Measurements from ENCODE around the gene CSMD2.

CSMD2 gene

GRCh38 chr1:33507661-33508060, 657.4 kb downstream of the CSMD2 start:
- no peak overlapping the region for H3K9ac ChIP-seq (ENCODE audit: low read depth, low read length, poor library complexity, severe bottlenecking)
- H3F3A ChIP-seq (ENCODE audit: low read depth), result no peaks in the 10 kb centered on the region
- H3K4me3 ChIP-seq (ENCODE audit: low read length, poor library complexity, severe bottlenecking), result no peak overlapping the region
- no peaks in the 10 kb centered on the region for H3K9me3 ChIP-seq (ENCODE audit: insufficient read depth, low read depth, low read length)
- H3K9me2 ChIP-seq (replicated peaks; ENCODE audit: low read depth, low read length), result no peaks in the 10 kb centered on the region
- TF ChIP-seq CTCF (conservative IDR thresholded peaks at IDR 0.05; ENCODE audit: low read length) (no peak), EZH2phosphoT487 (IDR thresholded peaks at IDR 0.05; ENCODE audit: borderline replicate concordance) (no peak)
- H3K4me1 ChIP-seq (ENCODE audit: insufficient read depth, low read length, poor library complexity, severe bottlenecking), result no peaks in the 10 kb centered on the region
- H3K36me3 ChIP-seq (ENCODE audit: insufficient read depth, low read length), result no peaks in the 10 kb centered on the region
- H3K79me2 ChIP-seq (ENCODE audit: insufficient read depth, low read length), result no peaks in the 10 kb centered on the region
- H3K4me2 ChIP-seq (ENCODE audit: low read depth, low read length, poor library complexity, severe bottlenecking), result no peak overlapping the region
- H4K20me1 ChIP-seq (ENCODE audit: insufficient read depth, low read length, poor library complexity, severe bottlenecking), result no peaks in the 10 kb centered on the region
- no peak overlapping the region for H2AFZ ChIP-seq (ENCODE audit: low read length)
- no peaks in the 10 kb centered on the region for H3K27me3 ChIP-seq (ENCODE audit: insufficient read depth, low read length, poor library complexity, severe bottlenecking)

DNA sequence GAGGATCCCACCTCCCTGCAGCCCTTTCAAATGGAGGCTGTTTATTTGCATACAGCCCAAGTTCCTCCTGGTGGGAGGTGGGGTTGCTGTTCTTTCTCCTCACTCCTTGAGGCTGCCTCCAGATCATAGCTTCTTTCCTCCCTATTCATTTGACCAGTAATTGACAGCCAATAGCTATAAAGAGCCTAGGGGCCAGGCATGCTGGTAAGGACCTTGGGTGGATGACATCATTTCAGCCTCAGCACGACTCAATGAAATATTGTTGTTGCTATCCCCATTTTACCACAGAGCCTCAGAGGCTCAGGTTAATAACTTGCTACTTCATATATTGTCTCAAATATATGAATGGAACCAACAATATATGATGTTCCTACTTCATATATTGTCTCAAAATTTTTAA, 661.5 kb downstream of the CSMD2 start:
- Histone ChIP-seq H3K4me1 (ENCODE audit: insufficient read depth, low read length, poor library complexity, severe bottlenecking) (no peaks in the 10 kb centered on the region), H3K9ac (ENCODE audit: low read depth, low read length, poor library complexity, severe bottlenecking) (no peak overlapping the region), H3K9me2 (replicated peaks; ENCODE audit: low read depth, low read length) (no peaks in the 10 kb centered on the region), H3K27me3 (ENCODE audit: insufficient read depth, low read length, poor library complexity, severe bottlenecking) (no peaks in the 10 kb centered on the region), H3K4me2 (ENCODE audit: low read depth, low read length, poor library complexity, severe bottlenecking) (no peak overlapping the region), H2AFZ (ENCODE audit: low read length) (no peak overlapping the region), H3K79me2 (ENCODE audit: insufficient read depth, low read length) (no peaks in the 10 kb centered on the region), H3F3A (ENCODE audit: low read depth) (no peaks in the 10 kb centered on the region), H4K20me1 (ENCODE audit: insufficient read depth, low read length, poor library complexity, severe bottlenecking) (no peaks in the 10 kb centered on the region), H3K36me3 (ENCODE audit: insufficient read depth, low read length) (no peaks in the 10 kb centered on the region), H3K4me3 (ENCODE audit: low read length, poor library complexity, severe bottlenecking) (no peak overlapping the region), H3K9me3 (ENCODE audit: insufficient read depth, low read depth, low read length) (no peaks in the 10 kb centered on the region; the same call in 1 of the 2 replicates)
- TF ChIP-seq EZH2phosphoT487 (IDR thresholded peaks at IDR 0.05; ENCODE audit: borderline replicate concordance), result no peak
- TF ChIP-seq CTCF (conservative IDR thresholded peaks at IDR 0.05; ENCODE audit: low read length), result no peak

DNA sequence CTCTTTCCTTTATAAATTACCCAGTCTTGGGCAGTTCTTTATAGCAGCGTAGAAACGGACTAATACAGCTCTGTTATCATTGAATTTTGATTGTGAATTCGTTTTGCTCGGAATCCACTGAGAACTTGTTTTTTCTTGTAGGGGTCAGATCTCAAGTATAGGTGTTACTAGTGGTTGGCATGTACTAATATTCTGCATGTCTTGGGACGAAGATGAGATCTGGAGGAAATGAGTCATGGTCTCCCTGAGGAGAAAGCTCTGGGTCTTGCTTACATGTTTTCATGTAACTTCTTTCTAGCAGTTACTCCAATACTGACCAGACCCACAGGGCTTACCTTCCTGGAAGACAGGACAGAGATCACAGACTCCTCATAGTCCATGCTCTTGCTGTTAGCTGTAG, 662.3 kb downstream of the CSMD2 start:
- Histone ChIP-seq H3K27me3 (ENCODE audit: insufficient read depth, low read length, poor library complexity, severe bottlenecking) (no peaks in the 10 kb centered on the region), H3K79me2 (ENCODE audit: insufficient read depth, low read length) (no peaks in the 10 kb centered on the region), H3K4me3 (ENCODE audit: low read length, poor library complexity, severe bottlenecking) (no peak overlapping the region), H3K36me3 (ENCODE audit: insufficient read depth, low read length) (no peaks in the 10 kb centered on the region), H3K4me1 (ENCODE audit: insufficient read depth, low read length, poor library complexity, severe bottlenecking) (no peaks in the 10 kb centered on the region), H3K4me2 (ENCODE audit: low read depth, low read length, poor library complexity, severe bottlenecking) (no peak overlapping the region), H3K9me3 (ENCODE audit: insufficient read depth, low read depth, low read length) (no peaks in the 10 kb centered on the region; the same call in 1 of the 2 replicates), H3K9ac (ENCODE audit: low read depth, low read length, poor library complexity, severe bottlenecking) (no peak overlapping the region), H3F3A (ENCODE audit: low read depth) (no peaks in the 10 kb centered on the region), H2AFZ (ENCODE audit: low read length) (no peak overlapping the region), H3K9me2 (replicated peaks; ENCODE audit: low read depth, low read length) (no peaks in the 10 kb centered on the region), H4K20me1 (ENCODE audit: insufficient read depth, low read length, poor library complexity, severe bottlenecking) (no peaks in the 10 kb centered on the region)
- no peak for TF ChIP-seq EZH2phosphoT487 (IDR thresholded peaks at IDR 0.05; ENCODE audit: borderline replicate concordance)
- TF ChIP-seq CTCF (conservative IDR thresholded peaks at IDR 0.05; ENCODE audit: low read length), result no peak
